IMR-90 (cell line): ENCODE results near the gene MSL3B.

Experiments
- ATAC-seq: fragments of 200-7000 bp; cut with Tn5 transposase; 2 replicates; pipeline ENCODE4 v1.9.1; 2020; ENCODE audit warnings: low read depth, mild to moderate bottlenecking, moderate library complexity
- BruUV-seq: library from RNA; stranded (reverse); fragments of 400-500 nt; replicated peaks from 2 replicates; lab custom pipeline; 2021; lab: Mats Ljungman, UMichigan
- CTCF ChIA-PET: fragments of 300-600 bp; formaldehyde crosslinking; extraction: SDS; loops from one replicate; lab custom pipeline; 2021; ENCODE audit warnings: antibody characterized with exemption; lab: Yijun Ruan, JAX
- POLR2A ChIA-PET: fragments of 300-600 bp; sonication (Branson Sonifier 250); formaldehyde crosslinking; loops from one replicate; lab custom pipeline; 2022; ENCODE audit warnings: antibody characterized with exemption; ENCODE audit not compliant: unreplicated experiment; lab: Charles Lee
- DNase-seq: peaks from one replicate; pipeline ENCODE4 v3.0.0; 2013
- H2AFZ ChIP-seq: replicated peaks from 2 replicates; pipeline ENCODE3; 2013; ENCODE audit warnings: low read length, mild to moderate bottlenecking; ENCODE audit not compliant: poor library complexity
- H2AK5ac ChIP-seq: 2 replicates; pipeline ENCODE4 v1.6.1; 2013; ENCODE audit warnings: low read depth, low read length, inconsistent platforms
- H2AK9ac ChIP-seq: replicated peaks from 2 replicates; pipeline ENCODE3; 2013; ENCODE audit warnings: mild to moderate bottlenecking, low read depth, low read length, moderate library complexity; ENCODE audit not compliant: poor library complexity
- H2BK120ac ChIP-seq: 2 replicates; pipeline ENCODE4 v1.6.1; 2013; ENCODE audit warnings: low read depth, low read length, inconsistent platforms
- H2BK15ac ChIP-seq: 3 replicates; pipeline ENCODE4 v1.6.1; 2013; ENCODE audit warnings: low read depth, low read length, inconsistent platforms
- H2BK20ac ChIP-seq: 2 replicates; pipeline ENCODE4 v1.6.1; 2013; ENCODE audit warnings: low read depth, mild to moderate bottlenecking, inconsistent platforms, low read length, moderate library complexity
- H2BK5ac ChIP-seq: 2 replicates; pipeline ENCODE4 v1.6.1; 2013; ENCODE audit warnings: mild to moderate bottlenecking, low read depth, low read length, inconsistent platforms; ENCODE audit not compliant: poor library complexity, severe bottlenecking
- H3K14ac ChIP-seq: replicated peaks from 2 replicates; pipeline ENCODE4 v1.6.1; 2013; ENCODE audit warnings: low read depth, low read length, inconsistent platforms
- H3K18ac ChIP-seq: 2 replicates; pipeline ENCODE4 v1.6.1; 2013; ENCODE audit warnings: low read depth, low read length, control low read depth
- H3K23ac ChIP-seq: 2 replicates; pipeline ENCODE4 v1.6.1; 2013; ENCODE audit warnings: low read depth, low read length, inconsistent platforms
- H3K27ac ChIP-seq: 2 replicates; pipeline ENCODE4 v1.5.1; 2013; ENCODE audit warnings: mild to moderate bottlenecking, control low read depth, low read length; ENCODE audit not compliant: insufficient read depth
- H3K27me3 ChIP-seq: 2 replicates; pipeline ENCODE4 v1.6.1; 2013; ENCODE audit warnings: low read length; ENCODE audit not compliant: control insufficient read depth, insufficient read depth
- H3K36me3 ChIP-seq: 2 replicates; pipeline ENCODE4 v1.6.1; 2013; ENCODE audit warnings: low read length, mixed read lengths; ENCODE audit not compliant: control insufficient read depth, insufficient read depth
- H3K4ac ChIP-seq: 2 replicates; pipeline ENCODE4 v1.6.1; 2013; ENCODE audit warnings: low read depth, low read length, inconsistent platforms
- H3K4me1 ChIP-seq: 2 replicates; pipeline ENCODE4 v1.6.1; 2013; ENCODE audit warnings: low read length, mixed read lengths; ENCODE audit not compliant: control insufficient read depth, insufficient read depth
- H3K4me2 ChIP-seq: 2 replicates; pipeline ENCODE4 v1.6.1; 2013; ENCODE audit warnings: low read depth, mild to moderate bottlenecking, control low read depth, low read length, moderate library complexity
- H3K4me3 ChIP-seq: 2 replicates; pipeline ENCODE4 v1.5.1; 2013; ENCODE audit warnings: low read depth, mild to moderate bottlenecking, control low read depth, low read length, moderate library complexity; ENCODE audit not compliant: insufficient read depth
- H3K56ac ChIP-seq: 2 replicates; pipeline ENCODE4 v1.6.1; 2013; ENCODE audit warnings: low read length, inconsistent platforms; ENCODE audit not compliant: insufficient read depth; ENCODE audit errors: extremely low read depth
- H3K79me1 ChIP-seq, 2 experiments: 2 replicates each; pipeline ENCODE4 v1.6.1; 2013; ENCODE audit warnings: low read length in 2 of 2, inconsistent platforms in 1 of 2, low read depth in 1 of 2
- H3K9ac ChIP-seq: 2 replicates; pipeline ENCODE4 v1.6.1; 2013; ENCODE audit warnings: low read depth, low read length, control low read depth
- H3K9me1 ChIP-seq: 2 replicates; pipeline ENCODE4 v1.6.1; 2013; ENCODE audit warnings: low read length, inconsistent platforms; ENCODE audit not compliant: insufficient read depth
- H3K9me3 ChIP-seq: 2 replicates; pipeline ENCODE4 v1.6.1; 2013; ENCODE audit warnings: low read length; ENCODE audit not compliant: control insufficient read depth, insufficient read depth
- H4K20me1 ChIP-seq: 2 replicates; pipeline ENCODE4 v1.6.1; 2013; ENCODE audit warnings: low read length, inconsistent platforms; ENCODE audit not compliant: insufficient read depth
- H4K5ac ChIP-seq: 2 replicates; pipeline ENCODE4 v1.6.1; 2013; ENCODE audit warnings: mild to moderate bottlenecking, low read depth, low read length, control low read depth
- H4K8ac ChIP-seq, 2 experiments: 2 replicates each; pipeline ENCODE4 v1.6.1; 2013; ENCODE audit warnings: low read depth in 2 of 2, low read length in 2 of 2, control low read depth in 1 of 2, inconsistent platforms in 1 of 2
- H4K91ac ChIP-seq: 2 replicates; pipeline ENCODE4 v1.6.1; 2013; ENCODE audit warnings: low read depth, low read length, inconsistent platforms; ENCODE audit not compliant: insufficient read depth
- BHLHE40 ChIP-seq: fragments of 150-350 bp; IDR thresholded peaks from 2 replicates; pipeline ENCODE4 v1.6.1; 2016; ENCODE audit warnings: mild to moderate bottlenecking, low read depth, low read length
- CEBPB ChIP-seq: IDR thresholded peaks from 2 replicates; pipeline ENCODE4 v1.6.1; 2012; ENCODE audit warnings: low read depth, low read length, improper control_type of control experiment
- CHD1 ChIP-seq: IDR thresholded peaks from 2 replicates; pipeline ENCODE4 v1.6.1; 2012; ENCODE audit warnings: low read depth, low read length, improper control_type of control experiment
- ELK1 ChIP-seq: fragments of 150-350 bp; IDR thresholded peaks from 2 replicates; pipeline ENCODE4 v1.6.1; 2016; ENCODE audit warnings: low read depth, mild to moderate bottlenecking, low read length, moderate library complexity, borderline replicate concordance
- FOS ChIP-seq: fragments of 150-350 bp; IDR thresholded peaks from 2 replicates; pipeline ENCODE4 v1.6.1; 2016; ENCODE audit warnings: low read depth, low read length
- MAFK ChIP-seq: IDR thresholded peaks from 2 replicates; pipeline ENCODE4 v1.6.1; 2012; ENCODE audit warnings: low read depth, low read length, improper control_type of control experiment
- MAZ ChIP-seq: IDR thresholded peaks from 2 replicates; pipeline ENCODE4 v1.6.1; 2012; ENCODE audit warnings: low read depth, mild to moderate bottlenecking, low read length, improper control_type of control experiment, moderate library complexity, borderline replicate concordance
- MXI1 ChIP-seq: IDR thresholded peaks from 2 replicates; pipeline ENCODE4 v1.6.1; 2012; ENCODE audit warnings: low read depth, mild to moderate bottlenecking, low read length, moderate library complexity, borderline replicate concordance
- NFE2L2 ChIP-seq: fragments of 150-350 bp; IDR thresholded peaks from 2 replicates; pipeline ENCODE4 v1.6.1; 2016; ENCODE audit warnings: low read depth, mild to moderate bottlenecking, low read length
- POLR2A ChIP-seq: IDR thresholded peaks from 2 replicates; pipeline ENCODE4 v1.6.1; 2012; ENCODE audit warnings: mild to moderate bottlenecking, low read depth, low read length
- RAD21 ChIP-seq: IDR thresholded peaks from 2 replicates; pipeline ENCODE4 v1.6.1; 2012; ENCODE audit warnings: low read length, improper control_type of control experiment
- RCOR1 ChIP-seq: IDR thresholded peaks from 2 replicates; pipeline ENCODE4 v1.6.1; 2012; ENCODE audit warnings: mild to moderate bottlenecking, low read length, improper control_type of control experiment; ENCODE audit not compliant: insufficient replicate concordance
- RFX5 ChIP-seq: IDR thresholded peaks from 2 replicates; pipeline ENCODE4 v1.8.0; 2012; ENCODE audit warnings: low read depth, mild to moderate bottlenecking, low read length, moderate library complexity
- SMC3 ChIP-seq: fragments of 150-350 bp; IDR thresholded peaks from 2 replicates; pipeline ENCODE4 v1.6.1; 2016; ENCODE audit warnings: low read depth, mild to moderate bottlenecking, antibody characterized with exemption, low read length, moderate library complexity
- WGBS, 2 experiments: methylation state at CpG; one replicate each; pipeline versions ENCODE4 v1.1.5 to v1.1.7; 2013; ENCODE audit warnings: missing lambda C conversion rate in 2 of 2; ENCODE audit not compliant: insufficient read length in 1 of 2; ENCODE audit errors: extremely low coverage in 2 of 2; 5-methylcytosine and 5-hydroxymethylcytosine counted together
- dilution Hi-C: fragments of 300-500 bp; cut with HindIII; formaldehyde crosslinking; loops from one replicate; pipeline ENCODE4 v1.14.3; 2018; ENCODE audit warnings: low sequenced_read_pairs; ENCODE audit not compliant: unreplicated experiment
- in situ Hi-C: fragments of 300-500 bp; cut with MboI; formaldehyde crosslinking; loops from 3 replicates; pipeline ENCODE4 v1.14.3; 2019; ENCODE audit warnings: low sequenced_read_pairs, inconsistent platforms, mixed read lengths
- intact Hi-C: fragments of 100-400 bp; cut with micrococcal nuclease; formaldehyde crosslinking; loops from 2 replicates; pipeline ENCODE4 v1.10.0; 2022
- TF ChIP-seq, protein P1 (sequence below): fragments of 150-350 bp; IDR thresholded peaks from 2 replicates; pipeline ENCODE4 v1.6.1; 2017; ENCODE audit warnings: mild to moderate bottlenecking, antibody characterized with exemption, low read length, low read depth
- TF ChIP-seq, protein P2 (sequence below): conservative IDR thresholded peaks from 2 replicates; pipeline ENCODE4 v1.5.1; 2012; ENCODE audit warnings: mild to moderate bottlenecking, low read depth, low read length, improper control_type of control experiment

MSL3B gene

GRCh38 chr2:233871432-233871831 is 3.2 kb upstream of the MSL3B start:
- intact Hi-C loops: no loop called here
- H3K14ac ChIP-seq: no peak overlapping the region
- DNase-seq (no peak), ATAC-seq (no peak)
- no peak overlapping the region for H3K23ac ChIP-seq
- 100% methylated on average over 1 of the region's 4 CpGs; no CpG with 5 or more reads in 1 of the 2 experiments for WGBS, 2 experiments
- no peak overlapping the region for H2AK9ac ChIP-seq
- no peak overlapping the region for H3K4me3 ChIP-seq
- no peaks in the 10 kb centered on the region for H3K4me1 ChIP-seq
- no peaks in the 10 kb centered on the region for H3K9me3 ChIP-seq
- no peak overlapping the region for H3K4ac ChIP-seq
- ChIA-PET CTCF (no interaction called here), POLR2A (no interaction called here)
- H4K5ac ChIP-seq: no peak overlapping the region
- H2BK20ac ChIP-seq: no peak overlapping the region
- H4K20me1 ChIP-seq: no peaks in the 10 kb centered on the region
- no peak overlapping the region for H3K4me2 ChIP-seq
- H3K36me3 ChIP-seq: 0 out of 2 replicates have a peak, but pooled peaks cover 2% of the 10 kb centered on the region
- no peak overlapping the region for H2BK15ac ChIP-seq
- TF ChIP-seq CHD1: no peak
- TF ChIP-seq BHLHE40: no peak
- TF ChIP-seq CEBPB: no peak
- no peak for TF ChIP-seq SMC3
- no peak for TF ChIP-seq RFX5
- TF ChIP-seq FOS: no peak
- no peak for TF ChIP-seq RAD21
- TF ChIP-seq MAZ: no peak
- TF ChIP-seq POLR2A: no peak
- TF ChIP-seq MXI1: no peak
- TF ChIP-seq RCOR1: no peak
- TF ChIP-seq, protein P1, sequence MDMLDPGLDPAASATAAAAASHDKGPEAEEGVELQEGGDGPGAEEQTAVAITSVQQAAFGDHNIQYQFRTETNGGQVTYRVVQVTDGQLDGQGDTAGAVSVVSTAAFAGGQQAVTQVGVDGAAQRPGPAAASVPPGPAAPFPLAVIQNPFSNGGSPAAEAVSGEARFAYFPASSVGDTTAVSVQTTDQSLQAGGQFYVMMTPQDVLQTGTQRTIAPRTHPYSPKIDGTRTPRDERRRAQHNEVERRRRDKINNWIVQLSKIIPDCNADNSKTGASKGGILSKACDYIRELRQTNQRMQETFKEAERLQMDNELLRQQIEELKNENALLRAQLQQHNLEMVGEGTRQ: no peak
- no peak for TF ChIP-seq ELK1
- TF ChIP-seq, protein P2, sequence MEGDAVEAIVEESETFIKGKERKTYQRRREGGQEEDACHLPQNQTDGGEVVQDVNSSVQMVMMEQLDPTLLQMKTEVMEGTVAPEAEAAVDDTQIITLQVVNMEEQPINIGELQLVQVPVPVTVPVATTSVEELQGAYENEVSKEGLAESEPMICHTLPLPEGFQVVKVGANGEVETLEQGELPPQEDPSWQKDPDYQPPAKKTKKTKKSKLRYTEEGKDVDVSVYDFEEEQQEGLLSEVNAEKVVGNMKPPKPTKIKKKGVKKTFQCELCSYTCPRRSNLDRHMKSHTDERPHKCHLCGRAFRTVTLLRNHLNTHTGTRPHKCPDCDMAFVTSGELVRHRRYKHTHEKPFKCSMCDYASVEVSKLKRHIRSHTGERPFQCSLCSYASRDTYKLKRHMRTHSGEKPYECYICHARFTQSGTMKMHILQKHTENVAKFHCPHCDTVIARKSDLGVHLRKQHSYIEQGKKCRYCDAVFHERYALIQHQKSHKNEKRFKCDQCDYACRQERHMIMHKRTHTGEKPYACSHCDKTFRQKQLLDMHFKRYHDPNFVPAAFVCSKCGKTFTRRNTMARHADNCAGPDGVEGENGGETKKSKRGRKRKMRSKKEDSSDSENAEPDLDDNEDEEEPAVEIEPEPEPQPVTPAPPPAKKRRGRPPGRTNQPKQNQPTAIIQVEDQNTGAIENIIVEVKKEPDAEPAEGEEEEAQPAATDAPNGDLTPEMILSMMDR: no peak
- no peak for TF ChIP-seq NFE2L2
- no peak for TF ChIP-seq MAFK
- H3K27ac ChIP-seq: no peak overlapping the region
- no peaks in the 10 kb centered on the region for H3K9me1 ChIP-seq
- H2AFZ ChIP-seq: no peak overlapping the region
- no peak overlapping the region for H3K18ac ChIP-seq
- no peak overlapping the region for H3K56ac ChIP-seq
- no peak overlapping the region for H2AK5ac ChIP-seq
- no peak overlapping the region for H3K9ac ChIP-seq
- in situ Hi-C loops: no loop called here
- no peak overlapping the region for H2BK5ac ChIP-seq
- H4K8ac ChIP-seq: no peak overlapping the region
- H2BK120ac ChIP-seq: no peak overlapping the region
- H3K27me3 ChIP-seq: peaks cover 3% of the 10 kb centered on the region
- no peak overlapping the region for H4K91ac ChIP-seq
- dilution Hi-C loops: no loop called here
- H3K79me1 ChIP-seq: peaks cover 0 to 6% of the 10 kb centered on the region in 2 experiments; a peak in 1 of 4 replicates
- no TSS peak for BruUV-seq
